Suprapubic skin (tissue), 4 donors: ENCODE data around the gene PCDH7.

ENCODE experiments used
- EP300 ChIP-seq: sonication (generic); formaldehyde crosslinking; IDR thresholded peaks from one replicate; pipeline ENCODE4 v1.6.1; 2017; ENCODE audit warnings: antibody characterized with exemption
- POLR2A ChIP-seq, 2 donors: fragments of 450-650 bp; IDR thresholded peaks; one replicate each; pipeline ENCODE4 v1.6.1; 2017; ENCODE audit warnings: antibody characterized with exemption in 2 of 2, mild to moderate bottlenecking in 2 of 2, moderate library complexity in 2 of 2
- POLR2AphosphoS5 ChIP-seq, 3 donors: sonication (generic); formaldehyde crosslinking; IDR thresholded peaks; one replicate each; pipeline ENCODE4 v1.6.1; 2017; ENCODE audit warnings: antibody characterized with exemption in 3 of 3
- TF ChIP-seq, protein P1 (sequence below), 2 donors: fragments of 200-600 bp in 1 of 2; fragments of 450-650 bp in 1 of 2; sonication (generic) in 1 of 2; IDR thresholded peaks; one replicate each; pipeline ENCODE4 v1.5.1; 2016 to 2019; ENCODE audit warnings: antibody characterized with exemption in 2 of 2, mild to moderate bottlenecking in 1 of 2, moderate library complexity in 1 of 2

DNA sequence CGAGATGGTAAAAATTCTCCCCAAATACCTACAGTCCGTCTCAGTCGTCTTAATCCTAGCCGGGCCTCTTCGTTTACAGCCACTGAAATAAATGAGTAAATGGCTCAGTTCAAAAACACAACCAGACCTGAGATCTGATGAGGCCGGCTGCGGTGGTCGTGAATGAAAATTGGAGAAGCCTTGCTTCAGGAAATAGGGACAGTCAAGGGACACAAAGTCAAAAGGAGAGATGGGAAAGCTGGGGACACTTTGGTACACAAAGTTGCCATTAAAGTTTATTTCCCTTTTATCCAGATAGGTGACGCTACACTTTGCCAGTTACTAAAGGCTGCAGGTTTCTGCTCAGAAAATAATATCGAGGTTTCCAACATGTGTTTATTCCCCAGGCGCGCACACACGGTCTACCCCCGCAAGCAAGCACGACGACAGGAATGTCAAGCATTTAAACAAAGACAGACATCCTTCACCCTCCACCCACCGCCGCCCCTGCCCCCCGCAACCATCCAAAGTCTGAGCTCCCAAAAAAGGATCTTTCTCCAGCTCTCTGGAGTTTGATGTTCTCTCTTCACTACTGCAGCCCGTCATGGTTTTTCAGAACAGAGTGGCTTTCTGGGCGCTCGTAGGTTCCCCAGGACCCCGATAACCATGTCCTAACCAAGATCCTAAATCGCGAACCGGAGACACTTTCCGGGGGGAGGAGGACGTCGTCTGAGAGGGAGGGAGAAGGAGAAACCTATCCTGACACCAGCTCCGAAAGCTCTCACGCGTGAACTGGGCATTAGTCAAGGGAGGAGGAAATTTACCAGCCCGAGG is 1.3 kb upstream of the PCDH7 start:
- TF ChIP-seq, protein P1, sequence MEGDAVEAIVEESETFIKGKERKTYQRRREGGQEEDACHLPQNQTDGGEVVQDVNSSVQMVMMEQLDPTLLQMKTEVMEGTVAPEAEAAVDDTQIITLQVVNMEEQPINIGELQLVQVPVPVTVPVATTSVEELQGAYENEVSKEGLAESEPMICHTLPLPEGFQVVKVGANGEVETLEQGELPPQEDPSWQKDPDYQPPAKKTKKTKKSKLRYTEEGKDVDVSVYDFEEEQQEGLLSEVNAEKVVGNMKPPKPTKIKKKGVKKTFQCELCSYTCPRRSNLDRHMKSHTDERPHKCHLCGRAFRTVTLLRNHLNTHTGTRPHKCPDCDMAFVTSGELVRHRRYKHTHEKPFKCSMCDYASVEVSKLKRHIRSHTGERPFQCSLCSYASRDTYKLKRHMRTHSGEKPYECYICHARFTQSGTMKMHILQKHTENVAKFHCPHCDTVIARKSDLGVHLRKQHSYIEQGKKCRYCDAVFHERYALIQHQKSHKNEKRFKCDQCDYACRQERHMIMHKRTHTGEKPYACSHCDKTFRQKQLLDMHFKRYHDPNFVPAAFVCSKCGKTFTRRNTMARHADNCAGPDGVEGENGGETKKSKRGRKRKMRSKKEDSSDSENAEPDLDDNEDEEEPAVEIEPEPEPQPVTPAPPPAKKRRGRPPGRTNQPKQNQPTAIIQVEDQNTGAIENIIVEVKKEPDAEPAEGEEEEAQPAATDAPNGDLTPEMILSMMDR (IDR thresholded peaks at IDR 0.05): no peak
- no peak for TF ChIP-seq POLR2A (IDR thresholded peaks at IDR 0.05)
- TF ChIP-seq EP300: no peak
- TF ChIP-seq POLR2AphosphoS5 (IDR thresholded peaks at IDR 0.05): no peak
